GM19452 (cell line): Measurements from ENCODE around the gene GRID2.

Experiments
- ATAC-seq: cut with Tn5 transposase; IDR thresholded peaks from one replicate; pipeline ENCODE4 v1.9.1; 2021; ENCODE audit not compliant: unreplicated experiment

Gene GRID2

DNA sequence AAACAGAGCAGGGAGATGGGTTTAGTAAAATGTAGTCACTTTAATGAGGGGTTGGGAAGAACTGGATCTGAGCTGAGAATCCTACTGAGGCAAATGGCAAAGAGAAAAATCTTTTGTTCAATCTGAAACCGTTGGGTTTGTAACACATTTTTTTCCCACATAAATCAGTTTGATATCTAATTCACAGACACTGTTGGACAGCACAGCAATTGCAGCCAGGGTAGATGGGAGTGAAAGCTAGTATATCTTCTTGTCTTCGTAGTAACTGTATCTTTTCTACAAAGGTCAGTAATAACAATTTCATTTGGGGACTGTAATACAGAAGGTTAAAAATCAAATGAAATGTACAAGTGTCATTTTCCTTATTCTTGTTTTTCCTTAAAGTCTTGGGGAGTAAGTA lies 875.3 kb downstream of the GRID2 start:
- no peak for ATAC-seq

DNA sequence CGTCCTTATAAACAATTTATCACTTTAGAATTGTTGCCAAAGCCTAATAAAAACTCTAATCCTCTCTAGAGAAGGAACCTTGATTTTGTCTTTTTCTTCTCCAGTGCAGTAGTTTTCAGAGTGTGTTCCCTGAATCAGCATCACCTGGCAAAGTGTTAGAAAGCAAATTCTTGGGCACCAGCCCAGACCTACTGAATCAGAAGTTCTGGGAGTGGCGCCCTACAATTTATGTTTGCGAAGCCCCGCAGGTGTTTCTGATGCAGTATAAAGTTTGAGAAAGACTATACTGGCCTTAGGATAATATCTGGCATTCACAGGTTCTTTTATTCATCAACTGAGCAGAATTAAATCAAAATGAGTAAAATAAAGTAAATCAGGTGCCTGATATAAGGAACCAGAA lies 879.0 kb downstream of the GRID2 start:
- ATAC-seq: no peak

DNA sequence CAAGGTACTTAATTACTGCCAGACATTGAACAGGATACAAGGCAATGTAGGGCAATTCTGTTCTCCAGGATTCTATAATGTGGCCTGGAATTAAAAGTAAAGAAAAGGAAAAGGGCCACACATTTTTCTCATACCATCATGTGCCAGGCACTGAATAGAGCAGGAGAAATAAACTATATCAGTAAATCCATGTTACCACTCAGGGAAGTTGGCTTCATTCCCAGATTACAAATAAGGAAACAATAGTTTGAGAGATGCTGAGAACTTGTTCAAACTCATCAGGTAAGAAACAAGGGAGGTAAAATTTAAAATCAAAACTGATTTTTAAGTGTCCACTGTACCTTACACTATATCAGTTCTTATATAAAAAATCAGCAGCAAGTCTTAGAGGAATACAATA lies 879.8 kb downstream of the GRID2 start:
- no peak for ATAC-seq

DNA sequence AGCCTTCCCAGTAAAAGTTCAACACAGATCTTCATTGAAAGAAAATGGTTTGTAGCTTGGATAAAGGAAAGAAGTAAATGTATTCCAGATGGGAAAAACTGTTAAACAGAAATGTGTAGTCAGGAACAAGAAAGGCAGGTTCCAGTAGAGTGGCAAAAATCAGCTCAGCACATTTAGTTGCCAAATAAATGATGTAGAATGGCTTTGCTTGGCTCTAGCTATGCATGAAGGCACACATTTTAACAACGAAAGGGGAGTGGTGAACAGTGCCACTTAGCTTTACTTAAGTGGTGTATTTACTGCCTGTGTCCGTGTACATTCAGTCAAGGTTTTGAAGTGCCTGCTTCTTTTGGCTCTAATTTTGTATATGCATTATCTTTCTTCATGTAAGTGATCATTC lies 880.3 kb downstream of the GRID2 start:
- ATAC-seq: no peak

DNA sequence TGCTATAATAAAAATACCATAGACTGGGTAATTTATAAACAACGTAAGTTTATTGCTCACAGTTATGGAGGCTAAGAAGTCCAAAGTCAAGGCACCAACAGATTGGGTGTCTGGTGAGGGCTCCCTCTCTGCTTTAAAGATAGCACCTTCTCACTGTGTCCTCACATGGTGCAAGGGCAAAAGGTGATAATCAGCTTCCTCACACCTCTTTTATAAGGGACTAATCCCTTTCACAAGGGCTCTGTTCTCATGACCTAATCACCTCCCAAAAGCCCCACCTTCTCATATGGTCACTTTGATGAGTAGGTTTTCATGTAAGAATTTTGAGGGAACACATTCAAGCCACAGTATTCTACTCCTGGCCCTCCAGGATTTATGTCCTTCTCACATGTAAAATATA lies 883.1 kb downstream of the GRID2 start:
- no peak for ATAC-seq

DNA sequence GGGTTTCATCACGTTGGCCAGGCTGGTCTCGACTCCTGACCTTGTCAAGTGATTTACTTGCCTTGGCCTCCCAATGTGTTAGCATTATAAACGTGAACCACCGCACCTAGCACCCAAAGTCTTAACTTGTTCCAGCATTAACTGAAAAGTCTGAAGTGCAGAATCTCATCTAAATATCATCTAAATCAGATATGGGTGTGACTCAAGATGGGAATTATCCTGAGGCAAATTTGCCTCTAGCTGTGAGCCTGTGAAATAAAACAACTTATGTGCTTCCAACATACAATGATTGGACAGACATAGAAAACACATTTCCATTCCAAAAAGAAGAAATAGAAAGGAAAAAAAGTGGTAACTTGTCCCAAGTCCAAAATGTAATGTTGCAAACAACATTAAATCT lies 883.7 kb downstream of the GRID2 start:
- ATAC-seq: no peak

DNA sequence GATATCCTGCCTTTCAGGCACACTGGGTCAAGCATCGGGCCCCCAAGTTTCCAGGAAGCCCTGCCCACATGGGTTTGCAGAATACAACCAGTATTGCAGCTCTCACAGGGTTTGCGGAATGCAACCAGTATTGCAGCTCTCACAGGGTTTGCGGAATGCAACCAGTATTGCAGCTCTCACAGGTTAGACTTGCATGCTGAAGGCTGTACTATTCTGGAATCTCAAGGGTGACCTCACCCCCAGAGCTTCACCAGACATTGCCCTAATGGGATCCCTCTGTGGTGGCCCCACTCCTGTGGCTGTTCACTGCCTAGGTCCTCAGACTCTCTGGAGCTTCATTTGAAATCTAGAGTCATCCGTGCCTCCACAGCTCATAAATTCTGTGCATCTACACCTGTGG lies 884.1 kb downstream of the GRID2 start:
- no peak for ATAC-seq

DNA sequence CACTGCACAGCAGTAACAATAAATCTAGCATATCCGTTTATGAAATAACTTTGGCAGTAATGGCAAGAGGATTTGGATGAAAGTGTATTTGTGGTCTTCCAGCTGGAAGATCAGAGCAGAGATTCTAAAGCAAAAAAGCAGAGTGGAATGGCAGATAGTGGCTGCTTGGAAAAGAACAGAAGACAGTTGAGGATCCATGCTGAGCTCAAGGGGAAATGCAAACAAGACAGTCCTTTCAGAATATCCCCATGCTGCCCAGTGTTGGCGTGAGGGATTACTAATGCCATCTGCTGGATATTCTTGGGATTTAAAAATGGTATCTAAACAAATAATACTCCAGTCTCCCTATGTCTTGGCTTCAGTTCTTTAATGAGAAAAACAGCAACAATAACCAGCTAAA lies 895.7 kb downstream of the GRID2 start:
- no peak for ATAC-seq

DNA sequence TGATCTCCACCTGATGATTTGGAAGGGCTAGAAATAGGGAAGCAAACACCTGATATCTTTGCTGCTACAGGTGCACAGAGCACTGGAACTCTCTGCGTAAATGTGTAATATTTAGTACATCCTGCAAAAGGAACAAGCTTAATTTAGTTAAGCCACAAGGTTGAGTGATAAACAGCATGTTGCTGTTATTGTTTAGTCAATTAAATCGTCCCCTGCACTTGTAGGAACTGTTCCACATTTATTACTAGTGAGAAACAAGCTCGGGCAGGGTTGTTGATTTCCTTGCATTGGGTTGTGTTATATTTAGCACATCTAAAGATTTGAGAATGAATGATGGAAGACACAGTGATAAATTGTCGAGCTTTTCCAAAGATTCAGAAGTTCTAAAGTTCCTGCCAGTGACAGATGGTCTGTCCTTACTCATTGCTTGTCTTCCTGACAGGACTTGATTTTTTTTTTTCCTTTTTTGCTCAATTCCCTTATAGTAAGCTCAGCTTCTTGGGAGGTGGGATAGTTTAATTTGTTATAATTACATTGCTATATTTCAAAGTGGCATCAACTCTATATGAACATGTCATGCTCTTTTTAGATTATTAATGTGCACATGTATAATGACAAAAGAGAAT lies 897.8 kb downstream of the GRID2 start:
- no peak for ATAC-seq

DNA sequence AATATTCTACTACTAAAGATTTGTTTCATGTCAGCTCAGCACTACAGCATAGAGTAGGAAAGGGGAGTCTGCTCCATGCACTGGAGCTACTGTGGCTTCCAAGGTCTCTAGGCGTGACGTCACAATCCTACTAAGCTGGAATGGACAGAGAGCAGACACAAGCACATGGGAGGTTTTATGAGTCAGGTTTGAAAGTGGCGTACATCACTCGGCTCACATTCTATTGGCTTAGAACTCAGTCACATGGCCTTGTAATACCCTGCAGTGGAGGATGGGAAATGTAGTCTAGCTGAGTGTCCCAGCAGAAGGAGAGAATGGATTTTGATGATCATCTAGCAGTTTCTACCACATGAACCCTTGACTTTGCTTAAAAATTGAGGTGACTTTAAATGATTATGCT lies 899.9 kb downstream of the GRID2 start:
- no peak for ATAC-seq

DNA sequence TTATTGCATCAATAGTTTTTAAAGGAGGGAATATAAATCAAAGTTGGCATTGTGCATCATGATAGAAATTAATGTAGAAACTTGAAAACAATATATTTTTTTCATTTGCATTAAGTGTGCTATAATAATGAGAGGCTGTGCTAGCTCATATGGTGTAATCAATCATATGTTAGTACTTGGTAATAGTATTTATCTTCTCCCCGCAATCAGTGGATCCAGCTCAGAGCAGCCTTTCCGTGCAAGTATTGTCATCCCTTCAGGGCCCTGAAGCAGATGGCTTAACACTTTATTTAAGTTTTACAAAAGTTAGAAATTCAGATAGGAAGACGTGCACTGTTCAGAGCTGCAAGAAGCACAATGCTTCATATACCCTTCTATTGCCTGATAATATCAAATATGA lies 908.5 kb downstream of the GRID2 start:
- no peak for ATAC-seq

DNA sequence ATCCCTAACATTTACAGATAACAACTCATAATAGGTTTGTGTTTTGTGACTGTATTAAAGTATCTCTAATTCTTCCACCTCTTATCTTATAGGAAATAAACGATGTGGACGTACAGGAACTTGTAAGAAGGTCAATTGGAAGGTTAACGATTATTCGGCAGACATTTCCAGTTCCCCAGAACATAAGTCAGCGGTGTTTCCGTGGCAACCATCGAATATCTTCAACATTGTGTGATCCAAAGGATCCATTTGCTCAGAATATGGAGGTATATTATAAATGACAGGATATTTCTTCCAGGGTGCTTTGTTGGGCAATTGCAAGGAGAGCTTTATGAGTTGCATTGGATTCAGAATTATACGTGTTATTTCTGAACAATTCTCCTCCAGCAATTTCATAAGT lies 912.9 kb downstream of the GRID2 start:
- ATAC-seq: no peak

DNA sequence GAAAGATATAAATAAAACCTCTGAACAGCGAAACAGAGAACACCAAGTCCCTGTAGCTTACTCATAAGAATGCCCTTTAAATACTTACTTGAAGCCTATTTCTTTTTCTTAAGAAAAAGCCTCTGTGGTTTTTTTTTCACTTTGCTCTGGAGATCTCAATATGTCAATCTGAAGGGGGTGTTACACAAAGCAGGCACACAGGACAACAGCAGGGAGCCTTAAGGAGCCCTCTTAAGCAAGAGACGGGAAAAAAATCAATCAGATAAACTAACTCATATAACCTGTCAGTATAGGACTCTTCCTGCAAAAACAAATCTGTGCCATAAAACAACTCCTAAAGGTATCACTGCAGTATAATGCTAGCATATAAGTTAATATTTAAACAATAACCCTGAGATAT lies 913.7 kb downstream of the GRID2 start:
- ATAC-seq: no peak

DNA sequence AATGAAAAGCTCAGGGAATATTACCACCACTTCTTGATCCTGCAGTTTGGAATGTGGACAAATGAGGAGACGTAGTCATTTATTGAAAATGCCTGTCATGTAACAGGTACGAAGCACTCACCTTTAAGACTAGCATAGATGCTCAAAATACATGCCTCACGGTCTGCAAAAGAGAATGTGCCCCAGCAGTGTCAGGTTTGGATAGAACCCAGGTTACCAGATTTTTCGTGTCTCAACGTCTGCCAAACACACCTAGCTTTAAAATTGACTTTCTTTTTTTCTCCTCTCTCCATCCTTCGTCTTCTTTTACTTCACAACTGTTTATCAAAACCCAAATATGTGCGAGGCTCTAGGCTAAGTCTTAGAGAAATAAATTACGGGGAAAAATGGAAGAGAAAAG lies 918.0 kb downstream of the GRID2 start:
- ATAC-seq: no peak

DNA sequence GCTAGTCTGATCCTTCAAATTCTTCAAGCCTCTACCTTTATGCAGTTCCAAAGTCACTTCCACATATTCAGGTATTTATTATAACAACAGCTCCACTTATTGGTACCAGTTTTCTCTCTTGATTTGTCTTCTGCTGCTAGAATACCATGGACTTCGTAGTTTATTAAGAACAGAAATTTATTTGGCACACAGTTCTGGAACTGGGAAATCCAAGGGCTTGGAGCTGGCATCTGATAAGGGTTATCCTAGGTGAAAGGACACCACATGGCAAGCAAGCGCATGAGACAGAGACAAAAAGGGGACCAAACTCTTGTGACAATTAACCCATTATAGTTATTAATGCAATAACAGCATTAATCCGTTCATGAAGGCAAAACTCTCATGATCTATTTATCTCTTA lies 924.3 kb downstream of the GRID2 start:
- no peak for ATAC-seq

DNA sequence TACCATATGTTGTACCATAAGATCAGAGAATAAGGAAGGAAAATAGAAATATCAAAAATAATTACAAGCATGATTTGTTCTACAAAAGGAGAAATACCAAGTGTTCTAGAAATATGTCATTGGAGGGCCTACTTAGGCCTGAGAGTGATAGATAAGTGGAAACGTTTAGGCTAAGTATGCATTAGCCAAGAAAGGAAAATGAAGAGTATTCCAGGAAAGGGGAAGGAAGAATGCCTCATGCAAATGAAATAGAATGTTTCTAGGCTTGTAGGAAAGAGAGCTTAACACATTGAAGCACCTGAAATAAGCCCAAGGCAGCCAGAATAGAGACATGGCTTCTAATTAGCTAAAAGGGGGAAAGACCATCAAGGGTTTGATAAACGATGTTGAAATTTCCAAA lies 929.1 kb downstream of the GRID2 start:
- ATAC-seq: no peak

DNA sequence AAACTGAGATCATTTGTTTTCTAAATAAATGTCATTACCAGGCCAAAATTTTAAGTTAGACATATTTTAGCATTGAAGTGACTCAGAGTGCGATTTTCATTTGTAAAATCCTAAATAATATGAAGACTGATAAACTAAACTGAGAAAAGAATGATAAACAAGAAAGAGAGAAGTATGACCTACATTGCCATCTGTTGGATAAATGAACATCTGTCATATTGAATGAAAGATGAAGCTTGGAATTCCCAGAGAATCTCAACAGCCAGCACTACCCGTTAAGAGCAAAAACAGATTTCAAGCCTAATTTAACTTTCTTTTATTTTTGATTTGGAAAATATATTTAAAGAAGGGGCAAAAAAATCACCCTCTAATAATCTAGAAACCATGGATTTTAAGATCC lies 933.8 kb downstream of the GRID2 start:
- ATAC-seq: no peak

DNA sequence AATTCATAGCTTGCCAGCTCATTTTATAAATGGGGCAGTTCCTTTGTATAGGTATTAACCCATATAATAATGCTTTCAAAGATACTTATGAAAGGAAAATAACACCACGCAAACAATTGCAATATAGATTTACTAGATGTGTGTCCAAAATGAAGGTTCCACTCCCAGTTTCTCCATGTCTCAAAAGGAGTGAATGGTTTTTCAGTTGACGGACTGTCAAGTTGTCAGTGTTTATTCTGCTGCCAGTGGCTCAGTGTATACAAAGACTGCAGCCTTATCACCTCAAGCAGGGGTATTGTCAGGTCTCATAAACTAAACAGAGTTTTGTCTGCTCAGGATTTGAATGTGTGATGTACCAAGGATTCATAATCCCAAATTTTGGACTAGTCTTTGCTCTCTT lies 939.5 kb downstream of the GRID2 start:
- ATAC-seq: no peak

DNA sequence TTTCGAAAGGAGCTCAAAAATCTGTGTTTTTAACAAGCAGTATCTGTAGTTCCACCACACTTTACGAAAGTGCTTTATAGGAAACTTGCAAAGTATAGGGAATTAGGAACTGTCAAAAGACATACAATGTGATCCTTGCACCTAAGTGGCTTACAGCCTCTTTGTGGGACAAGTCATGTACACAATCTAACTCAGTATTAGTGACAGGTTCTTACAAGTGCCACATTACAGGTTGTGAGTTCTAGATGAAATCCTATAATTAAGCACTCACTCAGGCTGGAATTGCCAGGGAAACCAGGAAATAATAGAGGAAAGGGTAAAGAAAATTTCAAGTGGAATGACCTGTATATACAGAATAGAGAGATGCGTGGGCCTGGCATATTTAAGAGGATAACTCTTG lies 957.4 kb downstream of the GRID2 start:
- no peak for ATAC-seq

DNA sequence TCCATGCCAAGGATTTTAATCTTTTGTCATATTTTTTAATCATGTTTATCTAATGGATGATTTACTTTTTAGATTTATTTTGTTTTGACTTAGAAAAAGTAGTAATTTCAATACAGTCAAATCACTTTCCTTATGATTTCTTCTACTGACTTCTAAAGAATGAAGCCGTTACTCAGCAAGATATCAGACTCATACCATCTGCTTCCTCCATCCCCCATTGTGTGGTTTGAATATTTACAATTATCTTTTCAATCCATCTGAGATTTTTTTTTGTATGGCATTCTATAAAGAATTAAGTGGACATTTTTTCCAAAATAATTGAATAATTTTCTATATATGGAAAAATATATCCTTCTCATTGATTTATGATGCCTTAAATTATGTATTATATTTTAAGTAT lies 959.4 kb downstream of the GRID2 start:
- ATAC-seq: no peak

DNA sequence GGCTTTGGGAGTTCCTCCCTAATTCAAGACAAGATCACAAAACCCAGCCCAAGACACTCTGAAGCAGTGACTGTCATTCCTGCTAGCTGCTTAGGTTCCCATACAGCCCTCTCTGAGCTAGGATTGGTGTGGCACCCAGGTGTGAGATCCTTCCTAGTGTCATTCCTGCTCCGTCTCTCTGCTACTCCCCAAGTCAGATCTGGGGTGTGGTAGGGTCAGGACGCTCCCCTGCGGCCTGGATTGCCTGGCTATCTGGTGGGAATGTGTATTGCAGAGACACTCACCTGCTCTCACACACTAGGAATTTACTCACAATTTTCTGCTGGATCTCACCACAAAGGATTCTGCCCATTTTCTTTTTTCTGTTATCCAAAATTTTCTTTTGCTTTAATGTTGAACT lies 964.0 kb downstream of the GRID2 start:
- no peak for ATAC-seq

DNA sequence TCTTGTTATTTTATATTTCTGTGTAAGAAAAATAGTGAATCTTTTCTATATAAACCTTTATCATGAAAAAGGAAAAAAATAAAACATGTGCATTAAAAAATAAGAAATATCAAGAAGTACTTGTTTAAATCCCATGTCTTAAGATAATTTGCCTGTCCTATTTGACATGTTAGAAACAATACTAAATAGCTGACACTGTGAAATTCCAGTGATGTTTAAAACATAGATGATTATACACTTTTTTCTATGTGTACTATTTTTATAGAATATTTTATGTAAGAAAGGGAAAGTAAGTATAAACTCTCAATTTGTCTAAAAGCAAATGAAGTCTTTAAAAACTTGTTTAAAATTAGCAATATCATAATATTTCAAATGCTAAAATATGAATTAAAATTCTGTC lies 981.6 kb downstream of the GRID2 start:
- no peak for ATAC-seq

DNA sequence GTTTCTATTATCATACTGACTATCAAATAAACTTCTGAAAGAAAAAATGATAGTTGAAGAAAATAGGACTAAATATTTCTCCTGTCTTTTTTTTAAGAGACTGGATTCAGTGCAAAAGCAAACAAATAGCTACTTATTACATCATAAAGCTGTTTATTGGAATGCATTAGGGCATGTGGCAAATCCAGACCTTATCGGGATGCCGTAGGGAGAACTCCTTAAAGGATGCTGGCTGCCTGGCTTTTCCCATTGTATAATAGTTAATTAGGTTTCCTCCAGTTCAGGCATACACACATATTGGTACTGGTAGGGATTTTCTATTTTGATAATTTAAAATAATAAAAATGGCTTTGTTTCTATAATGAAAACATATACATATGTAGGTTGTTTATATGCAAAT lies 985.5 kb downstream of the GRID2 start:
- no peak for ATAC-seq

DNA sequence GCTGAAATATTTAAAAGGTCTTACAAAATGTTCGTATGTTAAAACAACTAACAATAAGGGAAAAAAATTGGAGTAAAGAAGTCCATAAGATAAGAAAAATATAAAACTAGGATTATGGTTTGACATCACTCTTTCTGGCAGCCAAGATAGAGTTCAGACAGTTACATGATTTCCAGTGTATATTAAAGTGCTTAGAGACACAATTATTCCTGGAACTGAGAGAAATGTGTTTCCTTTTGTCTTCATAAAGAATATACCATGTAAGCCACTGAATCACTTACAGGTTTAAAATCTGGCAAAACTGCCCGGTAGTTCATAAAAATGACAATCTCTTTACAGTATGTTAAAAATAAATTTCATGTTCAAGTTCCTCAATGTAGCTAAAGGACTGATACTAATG lies 986.1 kb downstream of the GRID2 start:
- ATAC-seq: no peak
